WI38 (cell line): ENCODE results near the gene RPL29.

Experiments used
- H3K4me3 ChIP-seq: 2 replicates; pipeline ENCODE4 v1.5.1; 2011; ENCODE audit warnings: low read depth, mild to moderate bottlenecking, control low read depth, low read length
- TF ChIP-seq, protein P1 (sequence below): IDR thresholded peaks from 2 replicates; pipeline ENCODE4 v1.5.1; 2012; ENCODE audit warnings: low read depth, mild to moderate bottlenecking, control low read depth, low read length

The RPL29 gene

DNA sequence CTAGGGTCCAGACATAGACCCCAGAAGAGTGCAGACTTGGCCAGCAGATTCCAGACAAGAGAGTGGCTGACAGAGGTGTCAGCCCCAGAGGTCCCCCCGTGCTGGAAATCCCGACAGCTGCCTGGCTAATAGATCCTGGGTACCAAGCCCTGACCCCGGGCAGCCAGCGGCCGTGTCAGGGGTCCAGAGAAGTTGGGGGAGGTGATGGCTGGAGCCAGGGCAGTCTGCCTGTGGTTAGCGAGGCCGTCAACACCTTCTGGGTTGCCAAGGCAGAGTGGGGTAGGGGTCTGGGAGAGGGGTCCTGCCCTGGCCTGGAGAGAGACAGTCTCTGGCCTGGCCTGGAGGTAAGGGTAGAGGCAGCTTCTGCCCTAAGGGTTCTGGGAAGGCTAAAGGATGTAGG lies 25.1 kb upstream of the RPL29 start:
- TF ChIP-seq, protein P1, sequence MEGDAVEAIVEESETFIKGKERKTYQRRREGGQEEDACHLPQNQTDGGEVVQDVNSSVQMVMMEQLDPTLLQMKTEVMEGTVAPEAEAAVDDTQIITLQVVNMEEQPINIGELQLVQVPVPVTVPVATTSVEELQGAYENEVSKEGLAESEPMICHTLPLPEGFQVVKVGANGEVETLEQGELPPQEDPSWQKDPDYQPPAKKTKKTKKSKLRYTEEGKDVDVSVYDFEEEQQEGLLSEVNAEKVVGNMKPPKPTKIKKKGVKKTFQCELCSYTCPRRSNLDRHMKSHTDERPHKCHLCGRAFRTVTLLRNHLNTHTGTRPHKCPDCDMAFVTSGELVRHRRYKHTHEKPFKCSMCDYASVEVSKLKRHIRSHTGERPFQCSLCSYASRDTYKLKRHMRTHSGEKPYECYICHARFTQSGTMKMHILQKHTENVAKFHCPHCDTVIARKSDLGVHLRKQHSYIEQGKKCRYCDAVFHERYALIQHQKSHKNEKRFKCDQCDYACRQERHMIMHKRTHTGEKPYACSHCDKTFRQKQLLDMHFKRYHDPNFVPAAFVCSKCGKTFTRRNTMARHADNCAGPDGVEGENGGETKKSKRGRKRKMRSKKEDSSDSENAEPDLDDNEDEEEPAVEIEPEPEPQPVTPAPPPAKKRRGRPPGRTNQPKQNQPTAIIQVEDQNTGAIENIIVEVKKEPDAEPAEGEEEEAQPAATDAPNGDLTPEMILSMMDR, result no peak
- H3K4me3 ChIP-seq, result no peak overlapping the region

DNA sequence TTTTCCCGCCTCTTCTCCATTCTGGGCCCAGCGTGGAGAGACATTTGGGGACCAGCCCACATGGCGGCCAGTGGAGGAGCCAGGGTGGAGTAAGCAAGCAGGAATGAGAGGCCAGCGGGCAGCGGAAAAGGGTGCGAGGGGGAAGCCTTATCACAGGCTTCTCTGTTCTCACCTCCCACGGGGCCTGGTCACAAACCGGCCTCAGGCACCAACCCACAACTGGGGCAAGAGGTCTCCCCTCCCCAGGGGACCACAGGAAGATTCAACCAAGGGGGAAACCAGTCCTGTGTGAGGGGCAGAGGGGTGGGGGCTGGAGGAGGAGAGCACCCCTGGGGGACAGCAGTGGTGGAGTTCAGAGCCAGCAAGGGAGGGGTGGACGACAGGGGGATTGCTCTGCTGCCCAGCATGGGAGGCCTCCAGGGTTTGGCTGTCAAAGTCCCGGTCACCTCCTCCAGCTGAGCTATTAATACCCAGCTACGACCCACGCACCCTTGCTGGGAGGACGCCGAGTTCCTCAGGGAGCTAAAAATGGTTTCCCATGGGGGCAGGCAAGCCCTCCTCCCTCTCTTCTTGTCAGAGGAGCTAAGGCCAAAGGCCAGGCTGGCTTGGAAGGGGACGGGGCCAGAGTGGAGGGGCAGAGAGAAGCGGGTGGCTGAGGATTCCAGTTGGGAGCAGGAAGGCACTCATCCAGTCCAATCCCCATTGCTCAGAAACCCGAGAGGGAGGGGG lies 23.8 kb upstream of the RPL29 start:
- H3K4me3 ChIP-seq, result no peak overlapping the region

GRCh38 chr3:52018319-52019000 lies 22.8 kb upstream of the RPL29 start:
- H3K4me3 ChIP-seq, result no peak overlapping the region
- TF ChIP-seq, protein P1, result no peak

More for the DNA sequence above, 23.8 kb upstream of the RPL29 start:
- TF ChIP-seq, protein P1, result no peak

DNA sequence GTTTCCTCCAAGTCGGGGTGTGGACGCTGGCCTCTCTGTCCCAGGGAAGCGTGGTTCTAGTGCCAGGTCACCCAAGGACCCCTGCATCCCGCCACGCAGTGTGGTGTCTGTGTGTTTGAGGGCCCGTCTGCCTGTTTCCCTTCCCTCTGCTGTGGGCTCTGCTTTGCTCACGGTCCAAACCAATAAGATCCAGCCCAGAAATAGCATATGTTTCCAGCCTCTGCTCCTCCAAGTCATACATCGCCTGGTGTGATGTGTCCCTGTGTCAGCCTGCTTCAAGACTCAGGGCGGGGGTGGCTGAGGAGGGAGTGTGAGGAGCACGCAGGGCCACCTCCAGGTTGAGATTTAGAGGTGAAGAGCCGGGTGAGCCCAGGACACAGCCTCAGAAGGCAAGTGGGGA lies 21.9 kb upstream of the RPL29 start:
- TF ChIP-seq, protein P1, result no peak
- no peak overlapping the region for H3K4me3 ChIP-seq

DNA sequence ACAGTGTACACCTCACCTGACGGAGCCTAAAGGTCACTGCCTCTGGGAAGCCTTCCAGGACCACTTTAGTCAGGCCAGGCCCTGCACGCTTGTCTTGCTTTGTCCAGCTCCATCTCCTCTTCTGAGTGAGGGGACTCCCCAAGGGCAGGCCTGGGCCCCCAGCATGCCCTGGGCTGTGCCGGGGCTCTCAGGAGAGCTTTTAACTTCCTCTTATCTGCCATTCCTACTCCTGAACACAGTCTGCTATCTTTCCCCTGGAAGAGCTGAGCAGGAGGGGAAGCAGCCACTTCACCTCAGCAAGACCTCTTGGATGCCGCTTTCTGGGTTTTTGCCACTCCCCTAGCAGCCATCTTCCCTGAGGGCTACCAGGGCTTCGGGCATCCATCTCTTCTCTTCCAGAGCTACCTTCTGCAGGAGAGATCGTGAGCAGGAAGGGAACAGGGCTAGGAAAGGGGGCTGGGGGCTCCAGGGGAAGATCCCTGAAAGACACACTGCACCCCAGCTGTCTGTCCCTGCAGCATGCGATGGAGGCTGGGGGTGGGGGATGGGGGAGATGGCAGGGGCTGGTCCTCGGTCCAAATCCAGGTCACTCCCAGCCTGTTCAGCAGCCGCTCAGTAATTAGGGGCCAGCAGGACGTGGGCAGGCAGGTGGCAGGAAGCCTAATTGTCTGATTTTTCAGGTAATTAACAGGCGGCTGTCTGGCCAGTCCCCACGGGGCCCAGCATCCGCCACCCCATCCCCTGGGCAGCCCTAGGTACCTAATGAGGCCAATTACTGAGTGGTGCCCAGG lies 19.9 kb upstream of the RPL29 start:
- TF ChIP-seq, protein P1, result no peak
- no peak overlapping the region for H3K4me3 ChIP-seq

- H3K4me3 ChIP-seq, result no peak overlapping the region
- TF ChIP-seq, protein P1, result peak; percentile 28
Observed at GRCh38 chr3:52014613-52015012, 18.9 kb upstream of the RPL29 start.
